Measurements from ENCODE around the gene PGLYRP3.

PGLYRP3 gene

DNA sequence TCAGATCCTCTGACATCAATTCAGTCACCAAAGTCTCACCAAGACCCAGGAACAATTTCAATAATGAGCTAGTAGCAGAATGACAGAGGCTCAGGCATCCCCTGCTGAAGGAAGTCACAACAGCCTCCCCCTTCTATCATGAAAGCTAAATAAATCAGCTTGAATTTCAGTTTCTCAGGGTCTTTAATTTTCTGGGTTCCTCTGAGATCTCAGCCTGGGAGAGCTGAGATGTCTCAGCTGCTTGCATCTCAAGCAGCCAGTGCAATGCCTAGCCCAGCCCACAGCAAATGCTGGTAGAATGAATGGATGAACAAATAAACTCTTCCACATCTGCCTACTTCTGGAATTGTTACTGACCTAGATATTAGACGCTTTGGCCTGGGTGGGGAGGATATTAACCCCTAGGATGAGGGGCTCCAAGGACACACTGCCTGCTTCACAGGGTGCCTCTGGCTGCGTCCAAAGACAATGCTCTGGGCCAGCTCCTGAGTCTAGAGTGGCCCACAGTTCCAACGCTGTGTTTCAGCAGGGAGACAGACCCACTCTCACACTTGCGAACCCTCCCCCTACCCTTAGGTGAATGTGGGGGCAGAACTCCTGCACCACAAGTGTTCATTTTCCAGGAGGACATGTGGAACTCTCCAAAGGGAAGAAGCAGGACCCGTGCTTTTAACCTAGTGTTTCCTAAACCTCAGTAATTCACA lies 64.4 kb downstream of the PGLYRP3 start:
- no peak for DNase-seq (ENCODE audit: low read depth)
- TF ChIP-seq, protein P1, sequence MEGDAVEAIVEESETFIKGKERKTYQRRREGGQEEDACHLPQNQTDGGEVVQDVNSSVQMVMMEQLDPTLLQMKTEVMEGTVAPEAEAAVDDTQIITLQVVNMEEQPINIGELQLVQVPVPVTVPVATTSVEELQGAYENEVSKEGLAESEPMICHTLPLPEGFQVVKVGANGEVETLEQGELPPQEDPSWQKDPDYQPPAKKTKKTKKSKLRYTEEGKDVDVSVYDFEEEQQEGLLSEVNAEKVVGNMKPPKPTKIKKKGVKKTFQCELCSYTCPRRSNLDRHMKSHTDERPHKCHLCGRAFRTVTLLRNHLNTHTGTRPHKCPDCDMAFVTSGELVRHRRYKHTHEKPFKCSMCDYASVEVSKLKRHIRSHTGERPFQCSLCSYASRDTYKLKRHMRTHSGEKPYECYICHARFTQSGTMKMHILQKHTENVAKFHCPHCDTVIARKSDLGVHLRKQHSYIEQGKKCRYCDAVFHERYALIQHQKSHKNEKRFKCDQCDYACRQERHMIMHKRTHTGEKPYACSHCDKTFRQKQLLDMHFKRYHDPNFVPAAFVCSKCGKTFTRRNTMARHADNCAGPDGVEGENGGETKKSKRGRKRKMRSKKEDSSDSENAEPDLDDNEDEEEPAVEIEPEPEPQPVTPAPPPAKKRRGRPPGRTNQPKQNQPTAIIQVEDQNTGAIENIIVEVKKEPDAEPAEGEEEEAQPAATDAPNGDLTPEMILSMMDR (IDR thresholded peaks at IDR 0.05; ENCODE audit: insufficient read depth, low read depth, low read length, missing control alignments): no peak
- H3K4me3 ChIP-seq (ENCODE audit: low read length): no peak overlapping the region
